CD14-positive monocyte (primary cell): Measurements from ENCODE around the gene PDLIM5. TPM values are rescaled to one million over a fixed set of nuclear protein-coding genes. Genes with fewer than 3 reads are reported as not detected.

Experiments
- DNase-seq, 3 donors: peaks; one replicate each; pipeline ENCODE4 v3.0.0-alpha.2; 2011 to 2022
- H2AFZ ChIP-seq: 2 replicates; pipeline ENCODE4 v1.6.0; 2012; ENCODE audit warnings: mild to moderate bottlenecking, low read depth, low read length, inconsistent platforms; ENCODE audit not compliant: insufficient read depth, poor library complexity, severe bottlenecking
- H3K27ac ChIP-seq, 2 donors: 1 replicate in 1 of 2; 2 replicates in 1 of 2; pipeline ENCODE4 v1.5.1; 2012 to 2013; ENCODE audit warnings: low read length in 2 of 2, control low read depth in 1 of 2, inconsistent platforms in 1 of 2, low read depth in 1 of 2, mild to moderate bottlenecking in 1 of 2
- H3K27me3 ChIP-seq, 2 donors: one replicate each; pipeline versions ENCODE4 v1.6.0 to v1.6.1; 2011 to 2013; ENCODE audit warnings: low read length in 2 of 2; ENCODE audit not compliant: control insufficient read depth in 2 of 2, insufficient read depth in 2 of 2
- H3K36me3 ChIP-seq, 2 donors: replicated peaks in 1 of 2; 1 replicate in 1 of 2; 2 replicates in 1 of 2; pipeline versions ENCODE4 v1.5.1 to v1.6.1; 2012 to 2013; ENCODE audit warnings: low read length in 2 of 2, control low read depth in 1 of 2, inconsistent platforms in 1 of 2, mild to moderate bottlenecking in 1 of 2; ENCODE audit not compliant: insufficient read depth in 2 of 2, control insufficient read depth in 1 of 2
- H3K4me1 ChIP-seq, 2 donors: 1 replicate in 1 of 2; 2 replicates in 1 of 2; pipeline versions ENCODE4 v1.5.1 to v1.6.1; 2012 to 2013; ENCODE audit warnings: low read length in 2 of 2, control low read depth in 1 of 2, inconsistent platforms in 1 of 2, mild to moderate bottlenecking in 1 of 2, moderate library complexity in 1 of 2; ENCODE audit not compliant: insufficient read depth in 2 of 2, control insufficient read depth in 1 of 2
- H3K4me2 ChIP-seq: replicated peaks from 2 replicates; pipeline ENCODE3; 2012; ENCODE audit warnings: low read length, moderate library complexity, mild to moderate bottlenecking; ENCODE audit not compliant: poor library complexity, severe bottlenecking; ENCODE audit errors: extremely low read depth
- H3K4me3 ChIP-seq, 3 experiments: fragments of 200-600 bp in 1 of 3; sonication (generic) in 1 of 3; replicated peaks in 1 of 3; 1 replicate in 2 of 3; 2 replicates in 1 of 3; pipeline ENCODE4 v1.5.1; 2011 to 2013; ENCODE audit warnings: low read length in 3 of 3, mild to moderate bottlenecking in 3 of 3, control low read depth in 2 of 3, low read depth in 2 of 3, inconsistent platforms in 1 of 3, moderate library complexity in 1 of 3
- H3K79me2 ChIP-seq: 2 replicates; pipeline ENCODE4 v1.6.0; 2012; ENCODE audit warnings: mild to moderate bottlenecking, control low read depth, inconsistent platforms, low read length, moderate library complexity; ENCODE audit not compliant: insufficient read depth
- H3K9ac ChIP-seq: 2 replicates; pipeline ENCODE4 v1.6.0; 2017; ENCODE audit warnings: low read length, mild to moderate bottlenecking; ENCODE audit not compliant: insufficient read depth, poor library complexity, severe bottlenecking
- H3K9me3 ChIP-seq, 2 donors: replicated peaks in 1 of 2; 1 replicate in 1 of 2; 2 replicates in 1 of 2; pipeline versions ENCODE4 v1.5.1 to v1.6.1; 2012 to 2013; ENCODE audit warnings: low read length in 2 of 2, control low read depth in 1 of 2; ENCODE audit not compliant: control insufficient read depth in 1 of 2, insufficient read depth in 1 of 2
- H4K20me1 ChIP-seq: 2 replicates; pipeline ENCODE4 v1.6.0; 2012; ENCODE audit warnings: mild to moderate bottlenecking, low read length, control low read depth, moderate library complexity; ENCODE audit not compliant: insufficient read depth
- H3K27ac Mint-ChIP-seq, 7 donors: one replicate each; pipeline ENCODE4 v1.8.0; 2020; ENCODE audit warnings: mild to moderate bottlenecking in 7 of 7, mixed read lengths in 7 of 7, moderate library complexity in 6 of 7, inconsistent platforms in 2 of 7
- H3K27me3 Mint-ChIP-seq, 3 donors: one replicate each; pipeline ENCODE4 v1.8.0; 2021 to 2022; ENCODE audit warnings: low read depth in 3 of 3, mild to moderate bottlenecking in 3 of 3, mixed read lengths in 3 of 3, moderate library complexity in 3 of 3, inconsistent platforms in 1 of 3
- H3K36me3 Mint-ChIP-seq, 2 donors: one replicate each; pipeline ENCODE4 v1.8.0; 2020; ENCODE audit warnings: mixed read lengths in 2 of 2, inconsistent platforms in 1 of 2, mild to moderate bottlenecking in 1 of 2
- H3K4me1 Mint-ChIP-seq: one replicate; pipeline ENCODE4 v1.8.0; 2020; ENCODE audit warnings: mild to moderate bottlenecking, mixed read lengths
- H3K4me3 Mint-ChIP-seq, 2 donors: one replicate each; pipeline ENCODE4 v1.8.0; 2020; ENCODE audit warnings: mild to moderate bottlenecking in 2 of 2, mixed read lengths in 2 of 2, moderate library complexity in 1 of 2
- H3K9me3 Mint-ChIP-seq, 7 donors: one replicate each; pipeline ENCODE4 v1.8.0; 2020 to 2022; ENCODE audit warnings: mixed read lengths in 7 of 7, mild to moderate bottlenecking in 6 of 7, moderate library complexity in 6 of 7, inconsistent platforms in 2 of 7
- WGBS: methylation state at CpG from one replicate; pipeline ENCODE4 v1.1.5; 2013; ENCODE audit warnings: missing lambda C conversion rate; ENCODE audit not compliant: insufficient coverage; 5-methylcytosine and 5-hydroxymethylcytosine counted together
- intact Hi-C, 2 donors: fragments of 100-400 bp; cut with micrococcal nuclease; formaldehyde crosslinking; loops; one replicate each; pipeline versions ENCODE4 v1.15.0 to v1.15.1; 2023
- polyA plus RNA-seq, 3 donors: library from polyadenylated mRNA; depleted of rRNA in 1 of 3; unstranded in 2 of 3; stranded (reverse) in 1 of 3; fragments of 300-500 nt in 2 of 3; fragments of >200 nt in 1 of 3; fragmentation: Illumina TruSeq in 2 of 3; gene quantifications; 1 replicate in 2 of 3; 2 replicates in 1 of 3; pipeline ENCODE4 v1.2.3, GENCODE V29; 2012 to 2021
- TF ChIP-seq, protein P1 (sequence below): fragments of 200-600 bp; IDR thresholded peaks from one replicate; pipeline ENCODE4 v1.8.0; 2022; ENCODE audit warnings: antibody characterized with exemption, mild to moderate bottlenecking

Gene PDLIM5
- polyA plus RNA-seq, 3 donors, result 75.3 to 105 (median 80.9) TPM

DNA sequence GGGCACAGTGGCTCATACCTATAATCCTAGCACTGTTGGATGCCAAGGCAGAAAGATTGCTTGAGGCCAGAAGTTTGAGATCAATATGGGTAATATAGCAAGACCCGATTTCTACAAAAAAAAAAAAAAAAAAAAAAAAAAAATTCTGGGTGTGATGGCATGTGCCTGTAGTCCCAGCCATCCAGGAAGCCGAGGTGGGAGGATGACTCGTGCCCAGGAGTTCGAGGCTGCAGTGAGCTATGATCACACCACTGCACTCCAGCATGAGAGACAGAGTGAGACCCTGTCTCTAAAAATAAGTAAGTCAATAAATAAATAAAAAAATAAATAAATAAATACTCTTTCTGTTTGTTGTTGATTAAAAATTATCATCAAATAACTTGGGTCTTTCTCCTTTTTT is 243.6 kb downstream of the PDLIM5 start:
- Histone ChIP-seq H3K79me2 (no peaks in the 10 kb centered on the region), H3K27ac (no peak overlapping the region), H3K4me3 (no peak overlapping the region), H3K4me2 (no peak overlapping the region), H3K9me3 (no peaks in the 10 kb centered on the region), H2AFZ (no peak overlapping the region), H3K27me3 (no peaks in the 10 kb centered on the region), H3K36me3 (no peaks in the 10 kb centered on the region), H3K4me1 (no peaks in the 10 kb centered on the region), H4K20me1 (no peaks in the 10 kb centered on the region), H3K9ac (no peak overlapping the region)
- no peak for DNase-seq
- TF ChIP-seq, protein P1, sequence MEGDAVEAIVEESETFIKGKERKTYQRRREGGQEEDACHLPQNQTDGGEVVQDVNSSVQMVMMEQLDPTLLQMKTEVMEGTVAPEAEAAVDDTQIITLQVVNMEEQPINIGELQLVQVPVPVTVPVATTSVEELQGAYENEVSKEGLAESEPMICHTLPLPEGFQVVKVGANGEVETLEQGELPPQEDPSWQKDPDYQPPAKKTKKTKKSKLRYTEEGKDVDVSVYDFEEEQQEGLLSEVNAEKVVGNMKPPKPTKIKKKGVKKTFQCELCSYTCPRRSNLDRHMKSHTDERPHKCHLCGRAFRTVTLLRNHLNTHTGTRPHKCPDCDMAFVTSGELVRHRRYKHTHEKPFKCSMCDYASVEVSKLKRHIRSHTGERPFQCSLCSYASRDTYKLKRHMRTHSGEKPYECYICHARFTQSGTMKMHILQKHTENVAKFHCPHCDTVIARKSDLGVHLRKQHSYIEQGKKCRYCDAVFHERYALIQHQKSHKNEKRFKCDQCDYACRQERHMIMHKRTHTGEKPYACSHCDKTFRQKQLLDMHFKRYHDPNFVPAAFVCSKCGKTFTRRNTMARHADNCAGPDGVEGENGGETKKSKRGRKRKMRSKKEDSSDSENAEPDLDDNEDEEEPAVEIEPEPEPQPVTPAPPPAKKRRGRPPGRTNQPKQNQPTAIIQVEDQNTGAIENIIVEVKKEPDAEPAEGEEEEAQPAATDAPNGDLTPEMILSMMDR, result no peak
- intact Hi-C loops, result no loop called here
- Mint-ChIP-seq H3K4me3 (no peak overlapping the region), H3K27ac (no peak overlapping the region), H3K36me3 (no peaks in the 10 kb centered on the region), H3K9me3 (peaks cover 0 to 9% (median 0%) of the 10 kb centered on the region in 7 donors), H3K27me3 (peaks cover 1 to 3% (median 3%) of the 10 kb centered on the region in 3 donors), H3K4me1 (no peaks in the 10 kb centered on the region)
- WGBS, result no CpG with 5 or more reads among the region's 4 CpGs

DNA sequence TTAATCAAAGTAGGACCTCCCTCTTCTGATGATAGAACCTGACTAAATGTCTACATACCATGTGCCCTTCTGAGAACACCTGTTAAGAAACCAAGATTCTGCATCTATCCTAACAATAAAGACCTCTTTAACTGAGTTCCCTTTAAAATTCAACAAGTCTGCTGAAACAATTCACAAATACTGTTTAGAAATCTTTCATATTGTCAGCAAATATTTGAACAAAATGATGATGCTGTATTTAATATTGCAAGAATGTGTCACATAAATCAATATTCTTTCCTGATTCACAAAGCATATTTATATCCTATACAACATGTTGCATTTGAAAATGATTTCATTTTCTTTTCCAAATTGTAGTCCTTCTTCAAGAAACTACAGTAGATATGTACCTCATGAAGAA is 246.4 kb downstream of the PDLIM5 start:
- no peak overlapping the region for H3K9ac ChIP-seq
- Mint-ChIP-seq H3K27me3 (peaks cover 0 to 3% (median 1%) of the 10 kb centered on the region in 3 donors), H3K36me3 (no peaks in the 10 kb centered on the region), H3K4me3 (no peak overlapping the region), H3K4me1 (no peaks in the 10 kb centered on the region), H3K9me3 (peaks cover 0 to 5% (median 1%) of the 10 kb centered on the region in 7 donors), H3K27ac (no peak overlapping the region)
- no peaks in the 10 kb centered on the region for H3K36me3 ChIP-seq
- no peaks in the 10 kb centered on the region for H3K79me2 ChIP-seq
- H3K27ac ChIP-seq, result no peak overlapping the region
- no peaks in the 10 kb centered on the region for H3K4me1 ChIP-seq
- DNase-seq, result no peak
- no peak overlapping the region for H2AFZ ChIP-seq
- TF ChIP-seq, protein P1, result no peak
- no peaks in the 10 kb centered on the region for H4K20me1 ChIP-seq
- no peaks in the 10 kb centered on the region for H3K9me3 ChIP-seq
- no peak overlapping the region for H3K4me2 ChIP-seq
- intact Hi-C loops, result no loop called here
- no peak overlapping the region for H3K4me3 ChIP-seq
- no peaks in the 10 kb centered on the region for H3K27me3 ChIP-seq
